Neuronal stem cell (in vitro differentiated cells): ENCODE measurements around the gene ANKRD44.

Experiments used
- DNase-seq: peaks from one replicate; pipeline ENCODE4 v3.0.0-alpha.2; 2013; ENCODE audit warnings: low spot score
- H2AFZ ChIP-seq: one replicate; pipeline ENCODE4 v1.6.1; 2013; ENCODE audit warnings: mild to moderate bottlenecking, low read length, inconsistent platforms
- H2AK5ac ChIP-seq: 2 replicates; pipeline ENCODE4 v1.6.1; 2013; ENCODE audit warnings: low read depth, mild to moderate bottlenecking, inconsistent platforms, low read length, moderate library complexity, mixed read lengths
- H2BK120ac ChIP-seq: 2 replicates; pipeline ENCODE4 v1.6.1; 2013; ENCODE audit warnings: low read depth, mild to moderate bottlenecking, inconsistent platforms, low read length, moderate library complexity, mixed read lengths
- H2BK12ac ChIP-seq: one replicate; pipeline ENCODE4 v1.6.1; 2013; ENCODE audit warnings: low read length, inconsistent platforms
- H2BK15ac ChIP-seq: 2 replicates; pipeline ENCODE4 v1.6.1; 2013; ENCODE audit warnings: mild to moderate bottlenecking, low read length, inconsistent platforms, mixed read lengths
- H2BK5ac ChIP-seq: one replicate; pipeline ENCODE4 v1.6.1; 2013; ENCODE audit warnings: inconsistent platforms, mild to moderate bottlenecking, low read length, moderate library complexity
- H3K14ac ChIP-seq: one replicate; pipeline ENCODE4 v1.6.1; 2013; ENCODE audit warnings: low read length, inconsistent platforms
- H3K18ac ChIP-seq: 2 replicates; pipeline ENCODE4 v1.6.1; 2013; ENCODE audit warnings: low read length, inconsistent platforms
- H3K23ac ChIP-seq: 2 replicates; pipeline ENCODE4 v1.6.1; 2013; ENCODE audit warnings: low read depth, mild to moderate bottlenecking, mixed read lengths, low read length, inconsistent platforms; ENCODE audit not compliant: poor library complexity
- H3K27ac ChIP-seq: replicated peaks from 3 replicates; pipeline ENCODE4 v1.5.1; 2013; ENCODE audit warnings: low read length, inconsistent platforms
- H3K27me3 ChIP-seq, 3 experiments: 2 replicates each; pipeline ENCODE4 v1.6.1; 2013; ENCODE audit warnings: low read length in 3 of 3, mild to moderate bottlenecking in 2 of 3, inconsistent platforms in 1 of 3, low read depth in 1 of 3, mixed read lengths in 1 of 3, moderate library complexity in 1 of 3; ENCODE audit not compliant: control insufficient read depth in 3 of 3, insufficient read depth in 3 of 3
- H3K36me3 ChIP-seq, 2 donors: replicated peaks in 1 of 2; 2 replicates each; pipeline ENCODE4 v1.6.1; 2013; ENCODE audit warnings: low read length in 2 of 2; ENCODE audit not compliant: control insufficient read depth in 2 of 2, insufficient read depth in 2 of 2
- H3K4ac ChIP-seq: 2 replicates; pipeline ENCODE4 v1.6.1; 2013; ENCODE audit warnings: inconsistent platforms, mild to moderate bottlenecking, low read length, moderate library complexity
- H3K4me1 ChIP-seq, 2 donors: 1 replicate in 1 of 2; 2 replicates in 1 of 2; pipeline ENCODE4 v1.6.1; 2013; ENCODE audit warnings: low read length in 2 of 2, low read depth in 1 of 2; ENCODE audit not compliant: control insufficient read depth in 2 of 2, insufficient read depth in 1 of 2
- H3K4me2 ChIP-seq: one replicate; pipeline ENCODE4 v1.6.1; 2013; ENCODE audit warnings: mild to moderate bottlenecking, low read length, inconsistent platforms; ENCODE audit not compliant: insufficient read depth, poor library complexity, severe bottlenecking
- H3K4me3 ChIP-seq, 2 donors: 2 replicates each; pipeline ENCODE4 v1.5.1; 2013; ENCODE audit warnings: low read length in 2 of 2, mild to moderate bottlenecking in 2 of 2, inconsistent platforms in 1 of 2, moderate library complexity in 1 of 2
- H3K79me1 ChIP-seq: one replicate; pipeline ENCODE4 v1.6.1; 2013; ENCODE audit warnings: low read depth, mild to moderate bottlenecking, inconsistent platforms, low read length, moderate library complexity
- H3K9ac ChIP-seq: one replicate; pipeline ENCODE4 v1.6.1; 2013; ENCODE audit warnings: mild to moderate bottlenecking, low read depth, low read length, inconsistent platforms; ENCODE audit not compliant: poor library complexity
- H3K9me3 ChIP-seq, 2 donors: replicated peaks in 1 of 2; 2 replicates each; pipeline versions ENCODE3 to v1.6.1; 2013; ENCODE audit warnings: low read length in 2 of 2, mild to moderate bottlenecking in 2 of 2, inconsistent platforms in 1 of 2, low read depth in 1 of 2, mixed read lengths in 1 of 2, moderate library complexity in 1 of 2; ENCODE audit not compliant: control insufficient read depth in 2 of 2, insufficient read depth in 1 of 2
- H4K8ac ChIP-seq: one replicate; pipeline ENCODE4 v1.6.1; 2013; ENCODE audit warnings: low read depth, mild to moderate bottlenecking, inconsistent platforms, low read length, moderate library complexity
- H4K91ac ChIP-seq: one replicate; pipeline ENCODE4 v1.6.1; 2013; ENCODE audit warnings: low read length, low read depth, mild to moderate bottlenecking, inconsistent platforms; ENCODE audit not compliant: poor library complexity
- WGBS, 2 donors: extraction: QIAGEN DNeasy Blood & Tissue Kit; methylation state at CpG; one replicate each; pipeline ENCODE4 v1.1.7; 2013; ENCODE audit warnings: missing lambda C conversion rate in 2 of 2, mixed read lengths in 1 of 2; ENCODE audit not compliant: insufficient read length in 2 of 2, insufficient replicate concordance in 1 of 2; ENCODE audit errors: extremely low coverage in 2 of 2; 5-methylcytosine and 5-hydroxymethylcytosine counted together

ANKRD44 gene

DNA sequence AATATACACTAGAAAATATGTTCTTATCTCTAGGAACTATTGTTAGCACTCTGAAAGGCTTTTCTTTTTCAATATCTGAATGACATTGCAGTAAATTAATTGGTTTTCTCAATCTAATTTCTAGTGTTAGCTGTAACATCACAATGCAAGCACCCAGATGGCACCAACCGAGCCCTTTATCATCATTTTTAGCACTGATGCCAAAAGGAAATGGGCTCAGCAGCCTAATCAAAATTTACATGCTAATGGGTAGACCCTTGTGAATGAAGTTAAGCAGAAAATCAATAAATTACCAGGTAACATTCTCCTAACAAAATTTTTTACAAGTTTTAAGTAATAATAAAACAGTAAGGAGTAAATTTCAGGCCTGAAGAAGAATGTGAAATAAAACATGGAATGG, 330.6 kb downstream of the ANKRD44 start:
- H4K8ac ChIP-seq = no peak overlapping the region
- H3K27ac ChIP-seq = no peak overlapping the region
- H2AFZ ChIP-seq = peak overlapping the region; percentile 18
- no peak overlapping the region for H2AK5ac ChIP-seq
- H3K18ac ChIP-seq = no peak overlapping the region
- H3K4me2 ChIP-seq = no peak overlapping the region
- no peaks in the 10 kb centered on the region for H3K4me1 ChIP-seq
- H3K4ac ChIP-seq = no peak overlapping the region
- H3K9me3 ChIP-seq = no peaks in the 10 kb centered on the region
- no peak overlapping the region for H2BK120ac ChIP-seq
- H3K27me3 ChIP-seq = no peaks in the 10 kb centered on the region
- H2BK5ac ChIP-seq = no peak overlapping the region
- H3K14ac ChIP-seq = no peak overlapping the region
- H3K36me3 ChIP-seq = no peaks in the 10 kb centered on the region
- H3K79me1 ChIP-seq = no peaks in the 10 kb centered on the region
- no CpG with 5 or more reads among the region's 1 CpG for whole genome bisulfite sequencing, 2 donors
- H2BK12ac ChIP-seq = no peak overlapping the region
- H3K4me3 ChIP-seq = no peak overlapping the region
- no peak for DNase-seq
- H2BK15ac ChIP-seq = no peak overlapping the region
- no peak overlapping the region for H3K23ac ChIP-seq
- H3K9ac ChIP-seq = no peak overlapping the region
- H4K91ac ChIP-seq = no peak overlapping the region

DNA sequence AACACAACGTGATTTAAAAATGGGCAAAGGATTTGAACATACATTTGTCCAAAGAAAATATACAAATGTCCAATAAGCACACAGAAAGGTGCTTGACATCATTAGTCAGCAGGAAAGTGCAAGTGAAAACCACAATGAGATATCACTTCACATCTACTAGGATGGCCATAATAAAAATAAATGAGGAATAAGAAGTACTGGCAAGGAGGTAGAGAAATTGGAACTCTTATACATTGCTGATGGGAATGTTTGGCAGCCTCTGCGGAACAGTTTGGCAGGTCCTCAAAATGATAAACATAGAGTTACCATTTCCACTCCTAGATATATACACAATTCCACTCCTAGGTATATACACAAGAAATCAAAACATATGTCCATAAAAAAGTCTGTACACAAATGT, 333.1 kb downstream of the ANKRD44 start:
- H2BK120ac ChIP-seq = no peak overlapping the region
- H2BK12ac ChIP-seq = no peak overlapping the region
- no peak overlapping the region for H3K9ac ChIP-seq
- no peaks in the 10 kb centered on the region for H3K4me1 ChIP-seq
- H3K27ac ChIP-seq = no peak overlapping the region
- no peak overlapping the region for H4K91ac ChIP-seq
- no peak overlapping the region for H3K4ac ChIP-seq
- no peaks in the 10 kb centered on the region for H3K36me3 ChIP-seq
- no peak overlapping the region for H3K14ac ChIP-seq
- H4K8ac ChIP-seq = no peak overlapping the region
- no peak overlapping the region for H2AFZ ChIP-seq
- no peak overlapping the region for H2AK5ac ChIP-seq
- H2BK15ac ChIP-seq = no peak overlapping the region
- H3K79me1 ChIP-seq = no peaks in the 10 kb centered on the region
- H3K27me3 ChIP-seq = no peaks in the 10 kb centered on the region
- H3K18ac ChIP-seq = no peak overlapping the region
- H3K23ac ChIP-seq = no peak overlapping the region
- no peak overlapping the region for H3K4me3 ChIP-seq
- no peak for DNase-seq
- H3K9me3 ChIP-seq = no peaks in the 10 kb centered on the region
- no peak overlapping the region for H3K4me2 ChIP-seq
- no CpG with 5 or more reads among the region's 2 CpGs for WGBS, 2 donors
- no peak overlapping the region for H2BK5ac ChIP-seq

DNA sequence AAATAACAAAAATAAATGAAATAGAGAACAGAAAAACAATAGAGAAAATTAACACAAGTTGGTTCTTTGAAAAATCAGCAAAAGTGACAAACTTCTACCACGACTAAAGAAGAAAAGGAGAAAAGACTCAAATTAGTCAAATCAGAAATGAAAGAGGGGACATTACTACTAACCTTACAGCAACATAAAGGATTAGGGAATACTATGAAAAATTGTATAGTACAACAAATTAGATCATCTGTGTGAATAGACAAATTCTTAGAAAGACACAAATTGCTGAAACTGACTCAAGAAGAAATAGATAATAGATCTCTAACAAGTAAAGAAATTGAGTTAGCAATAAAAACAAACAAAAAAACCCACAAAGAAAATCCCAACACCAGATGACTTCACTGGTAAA, 335.6 kb downstream of the ANKRD44 start:
- H2BK5ac ChIP-seq = no peak overlapping the region
- H3K4me1 ChIP-seq = peaks cover 3 to 5% of the 10 kb centered on the region in 2 donors
- no CpG with 5 or more reads among the region's 1 CpG for WGBS, 2 donors
- no peak for DNase-seq
- H2BK15ac ChIP-seq = no peak overlapping the region
- H2AK5ac ChIP-seq = no peak overlapping the region
- H2BK120ac ChIP-seq = no peak overlapping the region
- no peak overlapping the region for H2AFZ ChIP-seq
- no peak overlapping the region for H3K4me2 ChIP-seq
- H3K27me3 ChIP-seq = no peaks in the 10 kb centered on the region
- H4K91ac ChIP-seq = no peak overlapping the region
- no peaks in the 10 kb centered on the region for H3K36me3 ChIP-seq
- H2BK12ac ChIP-seq = no peak overlapping the region
- H3K9ac ChIP-seq = no peak overlapping the region
- H3K23ac ChIP-seq = no peak overlapping the region
- no peak overlapping the region for H3K4ac ChIP-seq
- no peaks in the 10 kb centered on the region for H3K79me1 ChIP-seq
- H3K14ac ChIP-seq = no peak overlapping the region
- H3K27ac ChIP-seq = no peak overlapping the region
- no peaks in the 10 kb centered on the region for H3K9me3 ChIP-seq
- no peak overlapping the region for H4K8ac ChIP-seq
- no peak overlapping the region for H3K4me3 ChIP-seq
- H3K18ac ChIP-seq = no peak overlapping the region

DNA sequence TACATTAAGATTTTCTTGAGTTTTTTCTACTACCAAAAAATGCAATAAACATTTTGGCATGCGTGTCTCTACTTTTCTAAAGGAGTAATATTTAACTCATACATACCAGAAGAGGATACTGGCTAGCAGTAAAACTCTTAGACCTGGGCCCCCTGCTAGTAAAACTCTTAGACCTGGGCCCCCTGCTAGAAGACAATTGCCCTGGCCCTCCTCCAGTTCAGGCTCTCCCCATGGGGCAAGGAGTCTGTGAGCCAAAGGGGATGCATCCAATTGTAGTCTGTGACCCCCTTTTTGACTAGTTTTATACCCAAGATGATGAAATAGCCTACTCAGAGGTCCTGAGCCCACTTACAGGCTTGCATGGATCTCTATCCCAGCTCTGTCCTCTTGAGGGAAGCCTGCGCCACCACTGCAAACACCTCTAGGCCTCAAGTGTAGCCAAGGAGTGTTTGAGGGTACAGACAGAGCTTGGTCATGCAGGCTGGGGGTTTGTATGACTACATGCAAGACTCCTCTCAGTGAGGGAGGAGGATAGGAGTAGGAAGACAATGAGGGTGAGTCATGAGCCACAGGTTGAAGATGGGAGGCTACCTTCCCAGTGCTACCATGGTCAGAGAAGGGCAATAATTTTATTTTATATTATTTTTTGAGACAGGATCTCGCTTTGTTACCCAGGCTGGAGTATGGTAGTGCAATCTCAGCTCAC, 338.9 kb downstream of the ANKRD44 start:
- no peak for DNase-seq

More for the DNA sequence above, 338.9 kb downstream of the ANKRD44 start:
- H3K9me3 ChIP-seq = peaks cover 0 to 4% of the 10 kb centered on the region in 2 donors
- no peak overlapping the region for H3K9ac ChIP-seq
- no peak overlapping the region for H3K23ac ChIP-seq
- peak overlapping the region; percentile 46 for H2BK12ac ChIP-seq
- H2AK5ac ChIP-seq = peak overlapping the region; percentile 79
- H2BK5ac ChIP-seq = peak overlapping the region; percentile 76
- H3K4me2 ChIP-seq = no peak overlapping the region
- peak overlapping the region; percentile 82 for H2AFZ ChIP-seq
- no peak overlapping the region for H3K4ac ChIP-seq
- no peak overlapping the region for H2BK15ac ChIP-seq
- H3K79me1 ChIP-seq = no peaks in the 10 kb centered on the region
- no CpG with 5 or more reads among the region's 3 CpGs for WGBS, 2 donors
- peaks cover 3 to 5% of the 10 kb centered on the region in 2 donors for H3K4me1 ChIP-seq
- H3K27ac ChIP-seq = peak overlapping the region; percentile 35
- no peak overlapping the region for H2BK120ac ChIP-seq
- H3K36me3 ChIP-seq = no peaks in the 10 kb centered on the region
- no peak overlapping the region for H4K8ac ChIP-seq
- H3K4me3 ChIP-seq = no peak overlapping the region
- no peaks in the 10 kb centered on the region for H3K27me3 ChIP-seq
- H3K14ac ChIP-seq = no peak overlapping the region
- H4K91ac ChIP-seq = no peak overlapping the region
- peak overlapping the region; percentile 81 for H3K18ac ChIP-seq
